ENCODE data around the gene KIF3A.

GRCh38 chr5:132758451-132758850, 21.1 kb upstream of the KIF3A start:
- TF ChIP-seq CTCF (conservative IDR thresholded peaks at IDR 0.05; ENCODE audit: low read length) (no peak), EZH2phosphoT487 (IDR thresholded peaks at IDR 0.05; ENCODE audit: borderline replicate concordance) (no peak)
